ENCODE measurements around the gene SOST. TPM values are rescaled to one million over a fixed set of nuclear protein-coding genes. Genes with fewer than 3 reads are reported as not detected.

Gene SOST
- total and polyA plus RNA-seq, 2 donors = 0.14 to 0.30 TPM

GRCh38 chr17:43710101-43710500 lies 48.5 kb downstream of the SOST start:
- no peak overlapping the region for H3K4me3 ChIP-seq (ENCODE audit: low read length in 2 of 2)
- no peak for DNase-seq (ENCODE audit: low read depth in 6 of 9, low spot score in 9 of 9)
- H3K36me3 ChIP-seq (ENCODE audit: control insufficient read depth in 2 of 2, insufficient read depth in 2 of 2, low read length in 1 of 2) = no peaks in the 10 kb centered on the region
- H3K4me1 ChIP-seq (ENCODE audit: control insufficient read depth in 2 of 2, insufficient read depth in 2 of 2, low read length in 2 of 2) = no peaks in the 10 kb centered on the region
- H3K9me3 ChIP-seq (ENCODE audit: control insufficient read depth in 2 of 2, insufficient read depth in 1 of 2, low read length in 1 of 2) = no peaks in the 10 kb centered on the region
- peaks cover 35 to 48% of the 10 kb centered on the region in 2 donors for H3K27me3 ChIP-seq (ENCODE audit: control insufficient read depth in 2 of 2, insufficient read depth in 1 of 2, low read length in 1 of 2)
- 95% methylated on average over 6 of the region's 6 CpGs for WGBS
- no peak overlapping the region for H3K27ac ChIP-seq (ENCODE audit: low read depth in 1 of 2, low read length in 1 of 2)

- Histone ChIP-seq H3K27ac (ENCODE audit: low read depth in 1 of 2, low read length in 1 of 2) (no peak overlapping the region), H3K9me3 (ENCODE audit: control insufficient read depth in 2 of 2, insufficient read depth in 1 of 2, low read length in 1 of 2) (no peaks in the 10 kb centered on the region), H3K27me3 (ENCODE audit: control insufficient read depth in 2 of 2, insufficient read depth in 1 of 2, low read length in 1 of 2) (peaks cover 28 to 39% of the 10 kb centered on the region in 2 donors), H3K4me1 (ENCODE audit: control insufficient read depth in 2 of 2, insufficient read depth in 2 of 2, low read length in 2 of 2) (no peaks in the 10 kb centered on the region), H3K36me3 (ENCODE audit: control insufficient read depth in 2 of 2, insufficient read depth in 2 of 2, low read length in 1 of 2) (no peaks in the 10 kb centered on the region), H3K4me3 (ENCODE audit: low read length in 2 of 2) (no peak overlapping the region)
- WGBS = 89% methylated on average over 4 of the region's 4 CpGs
- no peak for DNase-seq (ENCODE audit: low read depth in 6 of 9, low spot score in 9 of 9)
Observed at GRCh38 chr17:43709210-43709609, 49.4 kb downstream of the SOST start.

- Histone ChIP-seq H3K4me1 (ENCODE audit: control insufficient read depth in 2 of 2, insufficient read depth in 2 of 2, low read length in 2 of 2) (no peaks in the 10 kb centered on the region), H3K36me3 (ENCODE audit: control insufficient read depth in 2 of 2, insufficient read depth in 2 of 2, low read length in 1 of 2) (no peaks in the 10 kb centered on the region), H3K27ac (ENCODE audit: low read depth in 1 of 2, low read length in 1 of 2) (no peak overlapping the region), H3K9me3 (ENCODE audit: control insufficient read depth in 2 of 2, insufficient read depth in 1 of 2, low read length in 1 of 2) (no peaks in the 10 kb centered on the region), H3K27me3 (ENCODE audit: control insufficient read depth in 2 of 2, insufficient read depth in 1 of 2, low read length in 1 of 2) (peaks cover 8 to 19% of the 10 kb centered on the region in 2 donors), H3K4me3 (ENCODE audit: low read length in 2 of 2) (no peak overlapping the region)
- DNase-seq (ENCODE audit: low read depth in 6 of 9, low spot score in 9 of 9) = no peak
- 90% methylated on average over 5 of the region's 5 CpGs for WGBS
Observed at GRCh38 chr17:43707184-43707583, 51.4 kb downstream of the SOST start.

GRCh38 chr17:43706235-43706634 lies 52.4 kb downstream of the SOST start:
- Histone ChIP-seq H3K4me1 (ENCODE audit: control insufficient read depth in 2 of 2, insufficient read depth in 2 of 2, low read length in 2 of 2) (no peaks in the 10 kb centered on the region), H3K36me3 (ENCODE audit: control insufficient read depth in 2 of 2, insufficient read depth in 2 of 2, low read length in 1 of 2) (no peaks in the 10 kb centered on the region), H3K4me3 (ENCODE audit: low read length in 2 of 2) (no peak overlapping the region), H3K27me3 (ENCODE audit: control insufficient read depth in 2 of 2, insufficient read depth in 1 of 2, low read length in 1 of 2) (peaks cover 6 to 14% of the 10 kb centered on the region in 2 donors), H3K9me3 (ENCODE audit: control insufficient read depth in 2 of 2, insufficient read depth in 1 of 2, low read length in 1 of 2) (no peaks in the 10 kb centered on the region), H3K27ac (ENCODE audit: low read depth in 1 of 2, low read length in 1 of 2) (no peak overlapping the region)
- DNase-seq (ENCODE audit: low read depth in 6 of 9, low spot score in 9 of 9) = no peak
- 91% methylated on average over 5 of the region's 5 CpGs for WGBS

Other genes with a start within 250 kb of the SOST start
- 0.38 TPM for gene ETV4, start 212.5 kb downstream of the SOST start, total RNA-seq
- gene ETV4, start 212.5 kb downstream of the SOST start, polyA plus RNA-seq = 0.34 TPM
- gene MEOX1, start 96.9 kb downstream of the SOST start, total RNA-seq = 9.0 TPM
- 2.1 TPM for gene MEOX1, start 96.9 kb downstream of the SOST start, polyA plus RNA-seq
- gene DUSP3, start 20.2 kb upstream of the SOST start, total RNA-seq = 12.2 TPM
- gene DUSP3, start 20.2 kb upstream of the SOST start, polyA plus RNA-seq = 37.2 TPM
- not detected for gene CFAP97D1, start 21.6 kb upstream of the SOST start, total RNA-seq
- 0.11 TPM for gene CFAP97D1, start 21.6 kb upstream of the SOST start, polyA plus RNA-seq
- 0.61 TPM for gene MPP3, start 74.4 kb upstream of the SOST start, total RNA-seq
- 1.5 TPM for gene MPP3, start 74.4 kb upstream of the SOST start, polyA plus RNA-seq
- gene CD300LG, start 88.4 kb upstream of the SOST start, total RNA-seq = 0.71 TPM
- 5.7 TPM for gene CD300LG, start 88.4 kb upstream of the SOST start, polyA plus RNA-seq
- 0.52 TPM for gene MPP2, start 148.7 kb upstream of the SOST start, total RNA-seq
- gene MPP2, start 148.7 kb upstream of the SOST start, polyA plus RNA-seq = 0.87 TPM
- 0.33 TPM for gene PPY, start 183.7 kb upstream of the SOST start, total RNA-seq
- gene PPY, start 183.7 kb upstream of the SOST start, polyA plus RNA-seq = 0.71 TPM
- 0.57 TPM for gene PYY, start 195.1 kb upstream of the SOST start, total RNA-seq
- 6.8 TPM for gene PYY, start 195.1 kb upstream of the SOST start, polyA plus RNA-seq
- 1.3 TPM for gene NAGS, start 245.8 kb upstream of the SOST start, total RNA-seq
- 1.6 TPM for gene NAGS, start 245.8 kb upstream of the SOST start, polyA plus RNA-seq

All from thymus (tissue), 11 donors.